ENCODE measurements around the gene MB.

- TF ChIP-seq YY1 (IDR thresholded peaks at IDR 0.05), result no peak
- TF ChIP-seq CTCF (IDR thresholded peaks at IDR 0.05; ENCODE audit: low read depth, low read length, missing input control), result no peak
- no peak for TF ChIP-seq REST (IDR thresholded peaks at IDR 0.05)
- no peak for TF ChIP-seq MAX (IDR thresholded peaks at IDR 0.05)
- TF ChIP-seq JUND (IDR thresholded peaks at IDR 0.05), result no peak
- no peak for TF ChIP-seq RXRA (IDR thresholded peaks at IDR 0.05)
- TF ChIP-seq RAD21 (IDR thresholded peaks at IDR 0.05), result no peak
- no peak for TF ChIP-seq SP1 (IDR thresholded peaks at IDR 0.05)
- no peak for TF ChIP-seq GABPA (IDR thresholded peaks at IDR 0.05 in 1 of 2, conservative IDR thresholded peaks at IDR 0.05 in 1 of 2)
These were observed 26.4 kb downstream of the MB start for GRCh38 chr22:35590634-35591295.

All from liver (tissue), 3 donors.